Measurements from ENCODE around the gene LIMA1. TPM values are rescaled to one million over a fixed set of nuclear protein-coding genes. Genes with fewer than 3 reads are reported as not detected.

LIMA1 gene
- total RNA-seq, 1 experiment from 2014 or later: 48.9 TPM

- no peak for TF ChIP-seq CTCF (IDR thresholded peaks at IDR 0.05; ENCODE audit: unreplicated experiment)
- Mint-ChIP-seq H3K27me3 (ENCODE audit: unreplicated experiment) (no peaks in the 10 kb centered on the region), H3K4me3 (ENCODE audit: low read depth, unreplicated experiment) (no peak overlapping the region), H3K4me1 (ENCODE audit: low read depth, unreplicated experiment) (peaks cover 6% of the 10 kb centered on the region), H3K36me3 (ENCODE audit: insufficient read depth, unreplicated experiment) (peaks cover 6% of the 10 kb centered on the region), H3K27ac (ENCODE audit: unreplicated experiment) (no peak overlapping the region), H3K9me3 (ENCODE audit: low read depth, unreplicated experiment) (no peaks in the 10 kb centered on the region)
- DNase-seq: no peak
- intact Hi-C loops (cut with micrococcal nuclease; ENCODE audit: unreplicated experiment): no loop called here
- CTCF ChIA-PET: no interaction called here
- no TSS peak for BruUV-seq (replicated peaks)
These were observed 96.6 kb downstream of the LIMA1 start for GRCh38 chr12:50186681-50187080.

GRCh38 chr12:50185970-50186663, 97.2 kb downstream of the LIMA1 start:
- Mint-ChIP-seq H3K9me3 (ENCODE audit: low read depth, unreplicated experiment) (no peaks in the 10 kb centered on the region), H3K36me3 (ENCODE audit: insufficient read depth, unreplicated experiment) (peaks cover 6% of the 10 kb centered on the region), H3K27me3 (ENCODE audit: unreplicated experiment) (no peaks in the 10 kb centered on the region), H3K27ac (ENCODE audit: unreplicated experiment) (no peak overlapping the region), H3K4me1 (ENCODE audit: low read depth, unreplicated experiment) (peaks cover 6% of the 10 kb centered on the region), H3K4me3 (ENCODE audit: low read depth, unreplicated experiment) (no peak overlapping the region)
- BruUV-seq (replicated peaks): no TSS peak
- no peak for DNase-seq
- no peak for TF ChIP-seq CTCF (IDR thresholded peaks at IDR 0.05; ENCODE audit: unreplicated experiment)
- CTCF ChIA-PET: no interaction called here
- intact Hi-C loops (cut with micrococcal nuclease; ENCODE audit: unreplicated experiment): no loop called here

DNA sequence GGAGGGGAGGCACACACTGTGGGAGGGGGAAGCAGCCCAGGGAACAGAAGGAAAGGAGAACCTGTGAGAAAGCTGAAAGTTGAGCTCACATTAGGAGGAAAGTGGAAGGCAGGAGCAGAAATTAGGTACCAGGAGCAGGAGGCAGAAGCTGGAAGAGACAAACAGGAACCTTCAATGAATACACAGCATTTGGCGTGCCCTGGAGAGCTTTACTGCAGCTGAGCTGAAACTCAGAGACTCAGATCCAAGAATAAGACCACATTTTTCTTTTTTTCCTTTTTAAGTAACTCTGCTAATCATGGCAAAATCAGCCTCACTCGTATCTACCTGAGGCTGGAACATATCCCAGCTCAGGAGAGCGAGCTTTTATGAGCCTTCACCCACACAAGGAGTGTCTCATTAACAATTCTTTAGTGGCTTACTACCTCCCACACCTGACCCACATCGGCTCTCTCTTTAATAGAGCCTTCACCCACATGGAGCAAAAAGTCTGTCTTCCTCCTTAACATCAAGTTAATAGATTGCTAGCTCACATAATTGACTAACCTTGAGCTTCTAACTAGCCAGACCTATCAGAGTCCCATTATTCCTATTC, 97.9 kb downstream of the LIMA1 start:
- intact Hi-C loops (cut with micrococcal nuclease; ENCODE audit: unreplicated experiment): no loop called here
- no TSS peak for BruUV-seq (replicated peaks)
- no peak overlapping the region for H3K27ac Mint-ChIP-seq (ENCODE audit: unreplicated experiment)

DNA sequence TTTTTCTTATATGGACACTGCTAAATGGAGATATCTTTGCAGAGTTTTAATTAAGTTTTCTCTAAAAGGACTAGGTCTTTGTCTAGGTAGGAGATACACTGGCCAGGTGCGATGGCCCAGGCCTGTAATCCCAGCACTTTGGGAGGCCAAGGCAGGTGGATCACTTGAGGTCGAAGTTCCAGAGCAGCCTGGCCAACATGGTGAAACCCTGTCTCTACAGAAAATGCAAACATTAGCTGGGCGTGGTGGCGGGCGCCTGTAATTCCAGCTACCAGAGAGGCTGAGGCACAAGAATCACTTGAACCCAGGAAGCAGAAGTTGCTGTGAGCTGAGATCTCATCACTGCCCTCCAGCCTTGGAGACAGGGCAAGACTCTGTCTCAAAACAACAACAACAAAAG, 99.1 kb downstream of the LIMA1 start:
- no peak overlapping the region for H3K4me3 Mint-ChIP-seq (ENCODE audit: low read depth, unreplicated experiment)
- intact Hi-C loops (cut with micrococcal nuclease; ENCODE audit: unreplicated experiment): no loop called here
- H3K27ac Mint-ChIP-seq (ENCODE audit: unreplicated experiment): no peak overlapping the region

More for the DNA sequence above, 97.9 kb downstream of the LIMA1 start:
- H3K4me3 Mint-ChIP-seq (ENCODE audit: low read depth, unreplicated experiment): no peak overlapping the region
- CTCF ChIA-PET: interaction anchor here (0.6 kb wide), 1 partner anchor 1682 kb away, joined by 3 read pairs; no protein-coding TSS in a partner anchor
- no peaks in the 10 kb centered on the region for H3K27me3 Mint-ChIP-seq (ENCODE audit: unreplicated experiment)
- no peaks in the 10 kb centered on the region for H3K9me3 Mint-ChIP-seq (ENCODE audit: low read depth, unreplicated experiment)
- TF ChIP-seq CTCF (IDR thresholded peaks at IDR 0.05; ENCODE audit: unreplicated experiment): no peak
- DNase-seq: no peak
- H3K36me3 Mint-ChIP-seq (ENCODE audit: insufficient read depth, unreplicated experiment): peaks cover 11% of the 10 kb centered on the region
- peaks cover 6% of the 10 kb centered on the region for H3K4me1 Mint-ChIP-seq (ENCODE audit: low read depth, unreplicated experiment)

More for the DNA sequence above, 99.1 kb downstream of the LIMA1 start:
- Mint-ChIP-seq H3K36me3 (ENCODE audit: insufficient read depth, unreplicated experiment) (peaks cover 11% of the 10 kb centered on the region), H3K27me3 (ENCODE audit: unreplicated experiment) (no peaks in the 10 kb centered on the region), H3K4me1 (ENCODE audit: low read depth, unreplicated experiment) (peaks cover 6% of the 10 kb centered on the region), H3K9me3 (ENCODE audit: low read depth, unreplicated experiment) (no peaks in the 10 kb centered on the region)
- CTCF ChIA-PET: no interaction called here
- BruUV-seq (replicated peaks): no TSS peak
- DNase-seq: no peak
- TF ChIP-seq CTCF (IDR thresholded peaks at IDR 0.05; ENCODE audit: unreplicated experiment): no peak
